ENCODE data around the gene GAS5. TPM values are rescaled to one million over a fixed set of nuclear protein-coding genes. Genes with fewer than 3 reads are reported as not detected.

The GAS5 gene
- total and polyA plus RNA-seq, 2 of the 8 experiments (the other 6 are each of a cell fraction or from before 2014, with no cell fraction given): 799 to 1,238 TPM

GRCh38 chr1:173856903-173857302, 10.9 kb downstream of the GAS5 start:
- Histone ChIP-seq H2BK120ac (replicated peaks; ENCODE audit: low read depth, low read length) (no peak overlapping the region), H2AK5ac (ENCODE audit: low read depth, low read length) (no peak overlapping the region), H3K79me2 (ENCODE audit: control insufficient read depth in 1 of 2, insufficient read depth in 2 of 2, low read length in 2 of 2) (no peaks in the 10 kb centered on the region), H2BK12ac (ENCODE audit: low read depth, low read length) (no peak overlapping the region), H3K23ac (ENCODE audit: insufficient read length) (no peak overlapping the region), H3K36me3 (ENCODE audit: control insufficient read depth in 2 of 4, insufficient read depth in 4 of 4, low read length in 3 of 4) (peaks cover 6 to 57% (median 25%) of the 10 kb centered on the region in 4 experiments; a peak in 7 of 8 replicates), H4K5ac (ENCODE audit: insufficient read length, low read depth, low read length) (no peak overlapping the region), H3K4ac (replicated peaks; ENCODE audit: insufficient read length, low read depth, low read length) (no peak overlapping the region), H4K8ac (ENCODE audit: extremely low read depth, insufficient read depth, low read length) (no peak overlapping the region), H4K20me1 (replicated peaks in 1 of 2; ENCODE audit: control insufficient read depth in 1 of 2, insufficient read depth in 2 of 2, low read length in 2 of 2) (peaks cover 0 to 1% of the 10 kb centered on the region in 2 experiments), H3K14ac (ENCODE audit: insufficient read length) (no peak overlapping the region), H2BK20ac (ENCODE audit: low read length) (no peak overlapping the region), H3K18ac (ENCODE audit: extremely low read depth, low read length) (no peak overlapping the region), H2AFZ (ENCODE audit: low read length) (no peak overlapping the region), H3K4me1 (replicated peaks in 1 of 4; ENCODE audit: control insufficient read depth in 3 of 4, insufficient read depth in 4 of 4, low read length in 3 of 4) (peaks cover 0 to 9% (median 4%) of the 10 kb centered on the region in 4 experiments; a peak in 5 of 7 replicates), H2BK15ac (ENCODE audit: low read length) (no peak overlapping the region), H2BK5ac (ENCODE audit: low read depth, low read length) (no peak overlapping the region), H3K56ac (replicated peaks; ENCODE audit: insufficient read length, low read depth, low read length) (no peak overlapping the region), H3K4me2 (ENCODE audit: insufficient read depth in 1 of 2, low read depth in 2 of 2, low read length in 2 of 2) (no peak overlapping the region), H4K91ac (replicated peaks; ENCODE audit: insufficient read length, low read length) (no peak overlapping the region), H3K27me3 (replicated peaks in 1 of 4; ENCODE audit: control insufficient read depth in 3 of 4, extremely low read depth in 1 of 4, insufficient read depth in 3 of 4, low read length in 3 of 4) (no peaks in the 10 kb centered on the region), H3K23me2 (ENCODE audit: low read depth, low read length) (no peaks in the 10 kb centered on the region), H3K9ac (replicated peaks in 1 of 4; ENCODE audit: extremely low read depth in 1 of 4, low read depth in 3 of 4, low read length in 3 of 4) (no peak overlapping the region), H3K27ac (ENCODE audit: low read depth, low read length) (no peak overlapping the region), H3K4me3 (ENCODE audit: extremely low read depth in 1 of 4, insufficient read depth in 2 of 4, low read depth in 3 of 4, low read length in 4 of 4) (no peak overlapping the region), H3K9me3 (ENCODE audit: insufficient read depth in 2 of 2, low read depth in 1 of 2, low read length in 1 of 2) (no peaks in the 10 kb centered on the region), H3K79me1 (ENCODE audit: low read depth, low read length) (no peaks in the 10 kb centered on the region)
- TF ChIP-seq POLR2AphosphoS5 (IDR thresholded peaks at IDR 0.05; ENCODE audit: low read depth, low read length) (0 out of 2 replicates have a peak, but pooled peaks have one; percentile 40), SIN3A (conservative IDR thresholded peaks at IDR 0.05 in 1 of 2, IDR thresholded peaks at IDR 0.05 in 1 of 2; ENCODE audit: low read depth in 1 of 2, low read length in 2 of 2) (no peak)
- WGBS, 2 experiments (ENCODE audit: extremely low coverage in 1 of 2, insufficient coverage in 1 of 2, insufficient read length in 1 of 2, insufficient replicate concordance in 2 of 2, low coverage in 1 of 2, low lambda C conversion rate in 2 of 2, missing lambda C conversion rate in 1 of 2): 90% methylated on average over 2 of the region's 2 CpGs; no CpG with 5 or more reads in 1 of the 2 experiments
- DNase-seq (ENCODE audit: low read depth in 1 of 2, low spot score in 2 of 2): no peak
- ChIA-PET CTCF (ENCODE audit: partially characterized antibody) (interaction anchor here (0.5 kb wide), 1 partner anchor 111 kb away, joined by 3 read pairs; no protein-coding TSS in a partner anchor), POLR2A (ENCODE audit: partially characterized antibody) (interaction anchor here (1.0 to 17.5 kb wide), 5 partner anchors 8 to 165 kb away, joined by 3 to 475 read pairs (median 4); partner anchors contain the start of genes GAS5, RC3H1 and ZBTB37)
- no peak for FAIRE-seq
